HEK293 (cell line): ENCODE measurements around the gene STAC2.

ENCODE experiments used
- ATF2 ChIP-seq: fragments of 450-650 bp; formaldehyde crosslinking; IDR thresholded peaks from 2 replicates; pipeline ENCODE4 v1.5.1; 2016; ENCODE audit warnings: missing biosample characterization, missing genetic modification characterization, low read depth
- BCL11A ChIP-seq: fragments of 450-650 bp; formaldehyde crosslinking; IDR thresholded peaks from 2 replicates; pipeline ENCODE4 v1.5.1; 2016; ENCODE audit warnings: low read depth, missing biosample characterization, missing genetic modification characterization
- CTCF ChIP-seq: fragments of 450-650 bp; formaldehyde crosslinking; IDR thresholded peaks from 2 replicates; pipeline ENCODE4 v1.5.1; 2016; ENCODE audit warnings: missing biosample characterization, missing genetic modification characterization
- GLI2 ChIP-seq: fragments of 450-650 bp; formaldehyde crosslinking; IDR thresholded peaks from 2 replicates; pipeline ENCODE4; 2017; ENCODE audit warnings: missing biosample characterization, missing genetic modification characterization, low read depth, borderline replicate concordance
- OVOL3 ChIP-seq: fragments of 450-650 bp; formaldehyde crosslinking; IDR thresholded peaks from 2 replicates; pipeline ENCODE4 v1.5.1; 2016; ENCODE audit warnings: missing biosample characterization, missing genetic modification characterization
- PBX3 ChIP-seq: sonication (generic); formaldehyde crosslinking; IDR thresholded peaks from 2 replicates; pipeline ENCODE4 v1.8.1; 2022; ENCODE audit warnings: mild to moderate bottlenecking, moderate library complexity, missing genetic modification reagents
- PRDM6 ChIP-seq: fragments of 450-650 bp; formaldehyde crosslinking; IDR thresholded peaks from 2 replicates; pipeline ENCODE4 v1.5.1; 2017; ENCODE audit warnings: missing biosample characterization, missing genetic modification characterization
- REST ChIP-seq: fragments of 450-650 bp; formaldehyde crosslinking; IDR thresholded peaks from 2 replicates; pipeline ENCODE4 v1.5.1; 2016; ENCODE audit warnings: missing biosample characterization, missing genetic modification characterization
- ZEB2 ChIP-seq: fragments of 450-650 bp; formaldehyde crosslinking; IDR thresholded peaks from 2 replicates; pipeline ENCODE4 v1.5.1; 2016; ENCODE audit warnings: missing biosample characterization, missing genetic modification characterization
- ZFP3 ChIP-seq: fragments of 450-650 bp; formaldehyde crosslinking; IDR thresholded peaks from 2 replicates; pipeline ENCODE4 v1.5.1; 2016; ENCODE audit warnings: low read depth, missing biosample characterization, missing genetic modification characterization
- ZNF133 ChIP-seq: fragments of 450-650 bp; formaldehyde crosslinking; IDR thresholded peaks from 2 replicates; pipeline ENCODE4 v1.5.1; 2016; ENCODE audit warnings: missing biosample characterization, missing genetic modification characterization
- ZNF174 ChIP-seq: fragments of 450-650 bp; formaldehyde crosslinking; IDR thresholded peaks from 2 replicates; pipeline ENCODE4 v1.5.0; 2017; ENCODE audit warnings: missing biosample characterization, mild to moderate bottlenecking, missing genetic modification characterization
- ZNF248 ChIP-seq: fragments of 450-650 bp; formaldehyde crosslinking; IDR thresholded peaks from 2 replicates; pipeline ENCODE4 v1.5.1; 2017; ENCODE audit warnings: missing biosample characterization, missing genetic modification characterization
- ZNF302 ChIP-seq: fragments of 450-650 bp; formaldehyde crosslinking; IDR thresholded peaks from 2 replicates; pipeline ENCODE4 v1.5.1; 2016; ENCODE audit warnings: missing biosample characterization, missing genetic modification characterization, low read depth
- ZNF398 ChIP-seq: fragments of 450-650 bp; formaldehyde crosslinking; IDR thresholded peaks from 2 replicates; pipeline ENCODE4 v1.5.1; 2017; ENCODE audit warnings: missing biosample characterization, missing genetic modification characterization
- ZNF488 ChIP-seq: fragments of 450-650 bp; formaldehyde crosslinking; IDR thresholded peaks from 2 replicates; pipeline ENCODE4 v1.5.1; 2016; ENCODE audit warnings: missing biosample characterization, missing genetic modification characterization
- ZNF514 ChIP-seq: fragments of 450-650 bp; formaldehyde crosslinking; IDR thresholded peaks from 2 replicates; pipeline ENCODE4 v1.5.1; 2016; ENCODE audit warnings: missing biosample characterization, missing genetic modification characterization
- ZNF548 ChIP-seq: fragments of 450-650 bp; formaldehyde crosslinking; IDR thresholded peaks from 2 replicates; pipeline ENCODE4 v1.5.1; 2016; ENCODE audit warnings: missing biosample characterization, missing genetic modification characterization
- ZNF561 ChIP-seq: fragments of 450-650 bp; IDR thresholded peaks from 2 replicates; pipeline ENCODE4 v1.5.1; 2018; ENCODE audit warnings: missing biosample characterization, missing genetic modification characterization, borderline replicate concordance
- ZNF660 ChIP-seq: fragments of 450-650 bp; IDR thresholded peaks from 2 replicates; pipeline ENCODE4 v1.5.1; 2018; ENCODE audit warnings: missing biosample characterization, mild to moderate bottlenecking, missing genetic modification characterization
- ZNF76 ChIP-seq: fragments of 450-650 bp; formaldehyde crosslinking; IDR thresholded peaks from 2 replicates; pipeline ENCODE4; 2016; ENCODE audit warnings: low read depth, missing biosample characterization, missing genetic modification characterization, borderline replicate concordance
- ZNF830 ChIP-seq: fragments of 450-650 bp; IDR thresholded peaks from 2 replicates; pipeline ENCODE4 v1.5.0; 2018; ENCODE audit warnings: missing biosample characterization, missing genetic modification characterization, low read depth, mild to moderate bottlenecking, moderate library complexity

Gene STAC2

GRCh38 chr17:39270923-39271322 lies 45.2 kb upstream of the STAC2 start (continued):
- TF ChIP-seq ZNF398 (tag by site-specific recombination), result no peak
- peak; percentile 65; the same call in 1 of the 2 replicates for TF ChIP-seq ZNF660 (tag by site-specific recombination)
- no peak for TF ChIP-seq ZNF133 (tag by site-specific recombination)
- TF ChIP-seq ZNF174 (tag by site-specific recombination), result no peak
- TF ChIP-seq ZNF302 (tag by site-specific recombination), result no peak
- no peak for TF ChIP-seq ZNF248 (tag by site-specific recombination)
- TF ChIP-seq CTCF, result peak; percentile 36; the same call in 1 of the 2 replicates
- no peak for TF ChIP-seq ZFP3
- no peak for TF ChIP-seq ZNF514 (tag by site-specific recombination)
- TF ChIP-seq ZEB2, result peak; percentile 24; the same call in 1 of the 2 replicates
- 0 out of 2 replicates have a peak, but pooled peaks have one; percentile 25 for TF ChIP-seq ATF2
- no peak for TF ChIP-seq ZNF488 (tag by site-specific recombination)
- TF ChIP-seq ZNF830 (tag by site-specific recombination), result no peak
- no peak for TF ChIP-seq PBX3 (CRISPR knock-in tag)
- TF ChIP-seq ZNF561, result no peak
- no peak for TF ChIP-seq ZNF548
- TF ChIP-seq PRDM6 (tag by site-specific recombination), result peak; percentile 68
- TF ChIP-seq ZNF76 (tag by site-specific recombination), result no peak
- TF ChIP-seq REST, result no peak
- no peak for TF ChIP-seq GLI2 (tag by site-specific recombination)
- no peak for TF ChIP-seq OVOL3 (tag by site-specific recombination)
- TF ChIP-seq BCL11A, result no peak
